Smooth muscle cell (in vitro differentiated cells): ENCODE measurements around the gene SMIM7. TPM values are rescaled to one million over a fixed set of nuclear protein-coding genes. Genes with fewer than 3 reads are reported as not detected.

Experiments
- DNase-seq: peaks from one replicate; lab custom pipeline; 2025; ENCODE audit not compliant: unreplicated experiment; lab: John Stamatoyannopoulos, UW
- H2AFZ ChIP-seq: fragments of 200-600 bp; sonication (generic); 2 replicates; pipeline ENCODE4 v1.6.0; 2016; ENCODE audit warnings: antibody characterized with exemption, low read depth, mild to moderate bottlenecking
- H3F3A ChIP-seq: fragments of 200-600 bp; sonication (generic); 2 replicates; pipeline ENCODE4 v1.6.0; 2017; ENCODE audit warnings: antibody characterized with exemption, low read depth
- H3K27ac ChIP-seq: fragments of 200-600 bp; sonication (generic); 2 replicates; pipeline ENCODE4 v1.5.1; 2016; ENCODE audit warnings: low read depth, mild to moderate bottlenecking
- H3K27me3 ChIP-seq: fragments of 200-600 bp; sonication (generic); 2 replicates; pipeline ENCODE4 v1.6.1; 2016; ENCODE audit warnings: low read depth, mild to moderate bottlenecking
- H3K36me3 ChIP-seq: fragments of 200-600 bp; sonication (generic); 2 replicates; pipeline ENCODE4 v1.5.1; 2016; ENCODE audit warnings: low read depth
- H3K4me1 ChIP-seq: fragments of 200-600 bp; sonication (generic); 2 replicates; pipeline ENCODE4 v1.5.1; 2016; ENCODE audit warnings: low read depth
- H3K4me2 ChIP-seq: fragments of 200-600 bp; sonication (generic); 2 replicates; pipeline ENCODE4 v1.6.0; 2016; ENCODE audit warnings: mild to moderate bottlenecking
- H3K4me3 ChIP-seq: fragments of 200-600 bp; sonication (generic); 2 replicates; pipeline ENCODE4 v1.5.1; 2016; ENCODE audit warnings: mild to moderate bottlenecking
- H3K79me2 ChIP-seq: fragments of 200-600 bp; sonication (generic); 2 replicates; pipeline ENCODE4 v1.6.0; 2016; ENCODE audit warnings: low read depth, mild to moderate bottlenecking
- H3K9ac ChIP-seq: fragments of 200-600 bp; sonication (generic); 2 replicates; pipeline ENCODE4 v1.6.0; 2016; ENCODE audit warnings: low read depth
- H3K9me3 ChIP-seq: fragments of 200-600 bp; sonication (generic); replicated peaks from 2 replicates; pipeline ENCODE4 v1.5.1; 2016; ENCODE audit warnings: low read depth
- H4K20me1 ChIP-seq: fragments of 200-600 bp; sonication (generic); 2 replicates; pipeline ENCODE4 v1.6.0; 2016; ENCODE audit warnings: low read depth
- WGBS: methylation state at CpG from one replicate; pipeline ENCODE4 v1.1.7; 2016; ENCODE audit warnings: low lambda C conversion rate; 5-methylcytosine and 5-hydroxymethylcytosine counted together
- polyA plus RNA-seq: library from polyadenylated mRNA; unstranded; fragments of >200 nt; fragmentation: Nextera tagmentation; extraction: Ambion mirVana; gene quantifications from 2 replicates; pipeline ENCODE4 v1.2.1, GENCODE V29; 2016
- total RNA-seq: library from RNA; depleted of rRNA; stranded (reverse); fragments of >200 nt; gene quantifications from 2 replicates; pipeline ENCODE4 v1.2.3, GENCODE V29; 2014
- TF ChIP-seq, protein P1 (sequence below): fragments of 200-600 bp; sonication (generic); IDR thresholded peaks from 2 replicates; pipeline ENCODE4 v1.5.1; 2017; ENCODE audit warnings: borderline replicate concordance, mild to moderate bottlenecking, antibody characterized with exemption; ENCODE audit not compliant: insufficient read depth, poor library complexity, severe bottlenecking

The SMIM7 gene
- total and polyA plus RNA-seq, 2 experiments from 2014 or later = 64.4 to 109 TPM

DNA sequence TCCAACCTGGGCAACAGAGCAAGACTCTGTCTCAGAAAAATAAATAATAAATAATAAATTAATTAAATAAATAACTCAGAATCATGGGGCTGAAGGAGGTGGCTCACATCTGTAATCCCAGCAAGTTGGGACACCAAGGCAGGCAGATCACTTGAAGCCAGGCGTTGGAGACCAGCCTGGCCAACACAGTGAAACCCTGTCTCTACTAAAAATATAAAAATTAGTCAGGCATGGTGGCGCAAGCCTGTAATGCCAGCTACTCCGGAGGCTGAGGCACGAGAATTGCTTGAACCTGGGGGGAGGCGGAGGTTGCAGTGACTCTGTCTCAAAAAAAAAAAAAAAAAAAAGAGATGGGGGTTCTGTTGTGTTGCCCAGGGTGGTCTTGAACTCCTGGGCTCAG lies 8.2 kb upstream of the SMIM7 start:
- Histone ChIP-seq H3K4me2 (no peak overlapping the region), H2AFZ (no peak overlapping the region), H3K9me3 (no peaks in the 10 kb centered on the region), H4K20me1 (no peaks in the 10 kb centered on the region), H3F3A (no peaks in the 10 kb centered on the region), H3K27me3 (no peaks in the 10 kb centered on the region), H3K79me2 (no peaks in the 10 kb centered on the region), H3K4me1 (no peaks in the 10 kb centered on the region), H3K27ac (no peak overlapping the region), H3K4me3 (no peak overlapping the region), H3K9ac (no peak overlapping the region), H3K36me3 (no peaks in the 10 kb centered on the region)
- TF ChIP-seq, protein P1, sequence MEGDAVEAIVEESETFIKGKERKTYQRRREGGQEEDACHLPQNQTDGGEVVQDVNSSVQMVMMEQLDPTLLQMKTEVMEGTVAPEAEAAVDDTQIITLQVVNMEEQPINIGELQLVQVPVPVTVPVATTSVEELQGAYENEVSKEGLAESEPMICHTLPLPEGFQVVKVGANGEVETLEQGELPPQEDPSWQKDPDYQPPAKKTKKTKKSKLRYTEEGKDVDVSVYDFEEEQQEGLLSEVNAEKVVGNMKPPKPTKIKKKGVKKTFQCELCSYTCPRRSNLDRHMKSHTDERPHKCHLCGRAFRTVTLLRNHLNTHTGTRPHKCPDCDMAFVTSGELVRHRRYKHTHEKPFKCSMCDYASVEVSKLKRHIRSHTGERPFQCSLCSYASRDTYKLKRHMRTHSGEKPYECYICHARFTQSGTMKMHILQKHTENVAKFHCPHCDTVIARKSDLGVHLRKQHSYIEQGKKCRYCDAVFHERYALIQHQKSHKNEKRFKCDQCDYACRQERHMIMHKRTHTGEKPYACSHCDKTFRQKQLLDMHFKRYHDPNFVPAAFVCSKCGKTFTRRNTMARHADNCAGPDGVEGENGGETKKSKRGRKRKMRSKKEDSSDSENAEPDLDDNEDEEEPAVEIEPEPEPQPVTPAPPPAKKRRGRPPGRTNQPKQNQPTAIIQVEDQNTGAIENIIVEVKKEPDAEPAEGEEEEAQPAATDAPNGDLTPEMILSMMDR = no peak
- WGBS = 93% methylated on average over 5 of the region's 5 CpGs
- no peak for DNase-seq

DNA sequence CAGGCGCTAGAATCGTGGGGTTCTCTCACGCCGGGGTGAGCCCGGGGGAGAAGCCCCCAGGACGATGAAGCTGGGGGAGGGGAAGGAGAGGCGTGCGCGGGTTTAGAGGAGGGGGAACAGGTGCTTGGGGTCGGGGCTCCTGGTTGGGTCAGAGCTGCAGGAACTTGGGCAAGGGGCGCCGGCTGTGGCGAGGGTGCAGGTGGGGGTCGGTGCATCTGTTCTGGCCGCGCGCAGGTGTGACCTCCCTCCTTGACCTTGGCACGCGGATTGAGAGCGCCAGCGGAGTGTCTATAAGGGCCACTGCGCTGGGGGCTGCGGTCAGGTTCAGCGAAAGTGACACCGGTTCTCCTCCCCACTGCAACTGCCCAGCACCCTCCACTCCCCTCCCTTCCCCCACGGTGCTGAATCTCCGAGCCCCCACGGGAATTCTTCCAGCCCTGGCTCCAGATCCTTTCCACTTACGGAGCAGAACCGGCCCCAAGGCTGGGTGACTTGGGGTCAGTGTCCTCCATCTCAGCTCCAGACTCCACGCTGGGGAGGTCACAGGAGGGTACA lies 1.6 kb upstream of the SMIM7 start:
- Histone ChIP-seq H4K20me1 (peaks cover 29% of the 10 kb centered on the region), H3K9ac (no peak overlapping the region), H3K27me3 (no peaks in the 10 kb centered on the region), H3F3A (no peaks in the 10 kb centered on the region), H3K79me2 (peaks cover 29% of the 10 kb centered on the region), H3K4me3 (peak overlapping the region; percentile 66), H2AFZ (peak overlapping the region; percentile 75), H3K4me2 (peak overlapping the region; percentile 99), H3K27ac (no peak overlapping the region), H3K9me3 (no peaks in the 10 kb centered on the region), H3K36me3 (no peaks in the 10 kb centered on the region), H3K4me1 (peaks cover 8% of the 10 kb centered on the region)
- DNase-seq = no peak
- 6% methylated on average over 13 of the region's 31 CpGs for WGBS
- TF ChIP-seq, protein P1 = no peak

DNA sequence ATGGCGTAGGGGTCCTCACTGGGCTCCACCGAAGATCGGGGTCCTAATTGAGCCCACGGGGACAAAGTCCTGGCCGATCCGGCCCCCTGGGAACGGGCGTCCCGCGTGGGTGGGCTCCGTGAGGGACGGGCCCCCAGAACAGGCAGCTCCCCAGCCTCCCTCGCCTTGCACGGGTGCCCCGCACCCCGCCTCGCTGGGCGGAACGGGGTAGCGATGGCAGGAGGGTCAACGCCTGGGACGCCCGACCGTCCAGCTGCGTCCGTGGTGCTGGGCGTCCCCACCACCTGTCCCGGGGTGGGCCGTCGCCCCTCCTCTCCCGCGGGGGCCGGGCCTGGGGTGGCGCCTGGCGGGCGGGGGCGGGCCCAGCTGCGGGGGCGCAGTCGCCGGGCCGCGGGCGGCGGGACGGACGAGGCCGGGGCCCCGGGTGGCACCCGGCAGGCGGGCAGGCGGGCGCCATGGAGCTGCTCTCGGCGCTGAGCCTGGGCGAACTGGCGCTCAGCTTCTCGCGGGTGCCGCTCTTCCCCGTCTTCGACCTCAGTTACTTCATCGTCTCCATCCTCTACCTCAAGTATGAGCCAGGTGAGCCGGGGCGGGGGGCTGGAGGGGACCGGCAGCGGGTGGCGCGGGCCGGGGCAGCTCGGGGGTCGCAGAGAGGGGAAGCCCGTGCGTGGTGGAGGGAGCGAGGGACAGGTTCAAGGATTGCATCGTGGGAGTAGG lies 977 bp upstream of the SMIM7 start, which contains the start of gene TMEM38A:
Gene TMEM38A, plus strand, starts transcription at position 377 of the 717 bp plus-strand sequence. Its CDS starts 79 bp downstream, at position 456.
- peak within 1 kb of the TSS; percentile 97 for H2AFZ ChIP-seq
- no peaks in the 10 kb centered on the region for H3K36me3 ChIP-seq
- TF ChIP-seq, protein P1 = no peak
- WGBS = 5% methylated on average over 15 of the region's 76 CpGs
- peaks cover 8% of the 10 kb centered on the region for H3K4me1 ChIP-seq
- peak within 1 kb of the TSS; percentile 76 for H3K27ac ChIP-seq
- no peaks in the 10 kb centered on the region for H3F3A ChIP-seq
- no peaks in the 10 kb centered on the region for H3K9me3 ChIP-seq
- peak within 1 kb of the TSS; percentile 66 for H3K4me3 ChIP-seq
- no peaks in the 10 kb centered on the region for H3K27me3 ChIP-seq
- peak within 1 kb of the TSS; percentile 69 for H3K9ac ChIP-seq
- peak; percentile 33 for DNase-seq
- H3K79me2 ChIP-seq = peaks cover 29% of the 10 kb centered on the region
- peak within 1 kb of the TSS; percentile 99 for H3K4me2 ChIP-seq
- H4K20me1 ChIP-seq = peaks cover 29% of the 10 kb centered on the region
